ENCODE measurements around the gene MECP2. TPM values are rescaled to one million over a fixed set of nuclear protein-coding genes. Genes with fewer than 3 reads are reported as not detected.
A peak's percentile ranks its signal among the peaks of the same experiment; 100 is the strongest.

Gene MECP2
- total RNA-seq, 4 donors from 2014 or later, result 19.7 to 76.0 (median 33.9) TPM

DNA sequence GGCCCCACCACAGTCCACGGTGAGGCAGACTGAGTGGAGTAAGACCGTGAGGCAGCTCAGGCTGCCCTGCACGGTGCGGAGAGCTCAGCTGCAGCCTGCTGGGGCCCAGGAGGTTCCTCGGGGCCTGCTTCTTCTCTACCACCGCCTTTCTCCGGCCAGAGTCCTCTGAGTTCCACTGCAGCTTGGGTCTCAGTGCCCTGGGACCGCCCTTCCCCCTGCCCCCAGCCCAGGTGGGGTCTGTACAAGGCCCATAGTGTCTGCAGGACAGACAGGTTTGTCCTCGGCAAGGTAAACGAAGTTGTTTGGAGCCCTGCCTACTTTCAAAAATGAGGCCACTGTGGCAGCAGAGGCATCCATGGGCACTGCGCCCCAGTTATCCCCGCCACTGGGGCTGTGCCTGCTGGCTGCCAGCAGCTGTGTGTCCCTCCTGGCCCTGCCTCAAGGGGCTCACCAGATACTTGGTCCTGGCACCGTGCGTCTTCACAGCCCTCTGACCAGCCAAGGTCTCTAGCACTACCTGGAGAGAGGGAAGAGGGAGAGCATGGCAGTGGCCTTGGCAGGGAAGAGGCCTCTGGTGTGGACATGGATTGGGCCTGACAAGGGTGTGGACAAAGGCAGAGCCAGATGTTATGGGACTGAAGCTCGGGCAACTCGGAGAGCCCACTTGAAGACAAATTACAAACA lies 81.8 kb downstream of the MECP2 start:
- H3K36me3 ChIP-seq, result peaks cover 31% of the 10 kb centered on the region
- H3K4me3 ChIP-seq, result no peak overlapping the region
- TF ChIP-seq POLR2AphosphoS5 (IDR thresholded peaks at IDR 0.05) (no peak), POLR2A (IDR thresholded peaks at IDR 0.05) (no peak), EP300 (IDR thresholded peaks at IDR 0.05) (no peak)
- TF ChIP-seq, protein P1, sequence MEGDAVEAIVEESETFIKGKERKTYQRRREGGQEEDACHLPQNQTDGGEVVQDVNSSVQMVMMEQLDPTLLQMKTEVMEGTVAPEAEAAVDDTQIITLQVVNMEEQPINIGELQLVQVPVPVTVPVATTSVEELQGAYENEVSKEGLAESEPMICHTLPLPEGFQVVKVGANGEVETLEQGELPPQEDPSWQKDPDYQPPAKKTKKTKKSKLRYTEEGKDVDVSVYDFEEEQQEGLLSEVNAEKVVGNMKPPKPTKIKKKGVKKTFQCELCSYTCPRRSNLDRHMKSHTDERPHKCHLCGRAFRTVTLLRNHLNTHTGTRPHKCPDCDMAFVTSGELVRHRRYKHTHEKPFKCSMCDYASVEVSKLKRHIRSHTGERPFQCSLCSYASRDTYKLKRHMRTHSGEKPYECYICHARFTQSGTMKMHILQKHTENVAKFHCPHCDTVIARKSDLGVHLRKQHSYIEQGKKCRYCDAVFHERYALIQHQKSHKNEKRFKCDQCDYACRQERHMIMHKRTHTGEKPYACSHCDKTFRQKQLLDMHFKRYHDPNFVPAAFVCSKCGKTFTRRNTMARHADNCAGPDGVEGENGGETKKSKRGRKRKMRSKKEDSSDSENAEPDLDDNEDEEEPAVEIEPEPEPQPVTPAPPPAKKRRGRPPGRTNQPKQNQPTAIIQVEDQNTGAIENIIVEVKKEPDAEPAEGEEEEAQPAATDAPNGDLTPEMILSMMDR (IDR thresholded peaks at IDR 0.05), result no peak
- H3K27me3 ChIP-seq, result no peaks in the 10 kb centered on the region
- WGBS, result 82% methylated on average over 8 of the region's 16 CpGs
- no peak for DNase-seq (ENCODE audit: low spot score in 2 of 2)
- no peak overlapping the region for H3K27ac ChIP-seq
- H3K9me3 ChIP-seq, result no peaks in the 10 kb centered on the region
- H3K4me1 ChIP-seq, result peaks cover 30% of the 10 kb centered on the region

DNA sequence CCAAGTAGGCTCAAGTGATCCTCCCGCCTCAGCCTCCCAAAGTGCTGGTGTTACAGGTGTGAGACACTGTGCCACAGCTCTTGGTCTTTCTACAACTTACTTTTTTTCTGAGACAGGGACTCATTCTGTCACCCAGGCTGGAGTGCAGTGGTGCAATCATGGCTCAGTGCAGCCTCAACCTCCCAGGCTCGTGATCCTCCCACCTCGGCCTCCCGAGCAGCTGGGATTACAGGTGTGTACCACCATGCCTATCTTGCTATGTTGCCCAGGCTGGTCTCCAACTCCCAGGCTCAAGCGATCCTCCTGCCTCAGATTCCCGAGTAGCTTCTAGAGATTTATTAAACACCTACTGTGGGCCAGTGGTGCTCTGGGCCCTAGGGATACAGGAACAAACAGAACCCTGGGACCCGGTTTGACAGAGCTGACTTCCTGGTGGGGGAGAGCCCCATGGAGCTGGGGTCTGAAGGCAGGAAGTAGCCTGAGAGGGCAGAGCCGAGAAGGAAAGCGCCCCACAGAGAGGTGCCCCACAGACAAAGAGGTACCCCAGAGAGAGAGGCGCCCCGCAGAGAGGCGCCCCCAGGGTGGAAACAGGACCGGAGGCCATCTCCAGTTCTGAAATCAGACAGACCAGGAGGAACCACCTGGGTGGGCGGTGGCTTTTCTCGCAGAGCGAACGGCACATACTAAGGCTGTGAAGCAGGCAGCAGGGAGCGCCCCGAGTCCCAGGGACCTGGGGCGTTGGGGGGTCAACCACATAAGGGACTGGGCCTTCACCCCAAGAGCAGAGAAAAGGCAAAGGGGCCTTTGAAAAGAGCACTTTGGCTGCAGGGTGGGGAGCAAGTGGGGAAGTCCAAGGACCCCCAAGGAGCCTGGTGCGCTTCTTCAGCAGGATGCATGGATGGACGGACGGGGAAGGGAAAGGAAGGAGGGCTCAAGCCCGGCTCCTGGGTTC lies 82.8 kb downstream of the MECP2 start:
- H3K27me3 ChIP-seq, result no peaks in the 10 kb centered on the region

GRCh38 chrX:154013614-154014360 lies 83.7 kb downstream of the MECP2 start:
- Histone ChIP-seq H3K27ac (no peak overlapping the region), H3K4me3 (no peak overlapping the region), H3K36me3 (peaks cover 31% of the 10 kb centered on the region), H3K4me1 (peaks cover 20% of the 10 kb centered on the region), H3K9me3 (no peaks in the 10 kb centered on the region), H3K27me3 (no peaks in the 10 kb centered on the region)
- WGBS, result 34% methylated on average over 12 of the region's 20 CpGs
- no peak for DNase-seq (ENCODE audit: low spot score in 2 of 2)
- TF ChIP-seq EP300 (IDR thresholded peaks at IDR 0.05), result no peak
- TF ChIP-seq POLR2AphosphoS5 (IDR thresholded peaks at IDR 0.05), result no peak
- TF ChIP-seq, protein P1 (IDR thresholded peaks at IDR 0.05), result peak; percentile 79 to 81
- TF ChIP-seq POLR2A (IDR thresholded peaks at IDR 0.05), result no peak

More for the DNA sequence above, 82.8 kb downstream of the MECP2 start:
- DNase-seq (ENCODE audit: low spot score in 2 of 2), result no peak
- Histone ChIP-seq H3K9me3 (no peaks in the 10 kb centered on the region), H3K4me1 (peaks cover 24% of the 10 kb centered on the region), H3K4me3 (no peak overlapping the region), H3K36me3 (peaks cover 31% of the 10 kb centered on the region), H3K27ac (no peak overlapping the region)
- TF ChIP-seq, protein P1 (IDR thresholded peaks at IDR 0.05), result no peak
- TF ChIP-seq POLR2A (IDR thresholded peaks at IDR 0.05) (no peak), EP300 (IDR thresholded peaks at IDR 0.05) (no peak), POLR2AphosphoS5 (IDR thresholded peaks at IDR 0.05) (no peak)
- WGBS, result 91% methylated on average over 23 of the region's 24 CpGs

DNA sequence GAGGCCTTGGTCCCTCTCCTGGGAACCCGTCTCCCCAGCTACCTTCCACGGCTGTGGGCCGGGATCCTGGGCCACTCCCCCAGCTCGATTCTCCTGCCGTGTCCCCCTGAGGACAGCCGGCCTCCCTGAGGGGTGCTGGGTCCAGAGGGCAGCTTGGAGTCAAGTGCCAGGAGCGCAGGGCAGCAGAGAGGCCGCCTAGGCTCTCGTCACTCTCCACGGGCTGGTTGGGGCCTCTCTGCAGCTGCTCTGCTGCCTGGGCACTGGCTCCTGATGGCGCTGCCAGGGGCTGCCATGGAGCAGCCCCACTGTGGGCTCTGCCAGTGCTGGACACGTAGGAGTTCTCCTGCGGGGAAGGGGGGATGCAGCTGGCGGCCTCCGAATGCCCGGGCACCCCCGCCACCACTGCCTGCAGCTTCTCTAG lies 84.5 kb downstream of the MECP2 start:
- Histone ChIP-seq H3K36me3 (peaks cover 31% of the 10 kb centered on the region), H3K27ac (peak overlapping the region; percentile 48), H3K4me3 (no peak overlapping the region), H3K9me3 (no peaks in the 10 kb centered on the region), H3K27me3 (no peaks in the 10 kb centered on the region), H3K4me1 (peaks cover 12% of the 10 kb centered on the region)
- TF ChIP-seq, protein P1 (IDR thresholded peaks at IDR 0.05), result no peak
- no peak for TF ChIP-seq POLR2AphosphoS5 (IDR thresholded peaks at IDR 0.05)
- no peak for TF ChIP-seq POLR2A (IDR thresholded peaks at IDR 0.05)
- TF ChIP-seq EP300 (IDR thresholded peaks at IDR 0.05), result no peak
- DNase-seq (ENCODE audit: low spot score in 2 of 2), result no peak
- WGBS, result 83% methylated on average over 10 of the region's 17 CpGs

Measured in suprapubic skin (tissue), 4 donors.